Cardiac fibroblast (primary cell): ENCODE data around the gene OAT.

Experiments used
- DNase-seq, 2 donors: peaks; one replicate each; pipeline versions ENCODE4 v3.0.0 to v3.0.0-alpha.2; 2010; ENCODE audit warnings: low read depth in 2 of 2
- H3K4me3 ChIP-seq, 2 donors: replicated peaks in 1 of 2; 1 replicate in 1 of 2; 2 replicates in 1 of 2; pipeline ENCODE4 v1.5.1; 2011; ENCODE audit warnings: low read depth in 2 of 2, low read length in 2 of 2, mild to moderate bottlenecking in 2 of 2, moderate library complexity in 1 of 2
- CTCF ChIP-seq: IDR thresholded peaks from one replicate; pipeline ENCODE4 v1.5.1; 2011; ENCODE audit warnings: low read depth, mild to moderate bottlenecking, low read length, inconsistent platforms

OAT gene

GRCh38 chr10:124417895-124418725 lies 613 bp downstream of the OAT start:
- DNase-seq, result peak; percentile 62 to 72
- TF ChIP-seq CTCF, result no peak
- H3K4me3 ChIP-seq, result peak overlapping the region; percentile 75 to 82

GRCh38 chr10:124416733-124417132 lies 2.0 kb downstream of the OAT start:
- H3K4me3 ChIP-seq, result no peak overlapping the region
- TF ChIP-seq CTCF, result no peak
- DNase-seq, result peak; percentile 69 to 76

- no peak for TF ChIP-seq CTCF
- DNase-seq, result no peak
- H3K4me3 ChIP-seq, result no peak overlapping the region
Observed at GRCh38 chr10:124415210-124415609, 3.5 kb downstream of the OAT start.

- DNase-seq, result peak; percentile 18 to 86
- no peak overlapping the region for H3K4me3 ChIP-seq
- no peak for TF ChIP-seq CTCF
Observed at GRCh38 chr10:124414076-124414475, 4.6 kb downstream of the OAT start.

GRCh38 chr10:124409696-124410095 lies 9.0 kb downstream of the OAT start:
- no peak overlapping the region for H3K4me3 ChIP-seq
- no peak for DNase-seq
- no peak for TF ChIP-seq CTCF

- no peak for TF ChIP-seq CTCF
- no peak overlapping the region for H3K4me3 ChIP-seq
- no peak for DNase-seq
Observed at GRCh38 chr10:124408357-124408756, 10.4 kb downstream of the OAT start.

GRCh38 chr10:124407456-124407855 lies 11.3 kb downstream of the OAT start:
- DNase-seq, result no peak
- no peak overlapping the region for H3K4me3 ChIP-seq
- TF ChIP-seq CTCF, result no peak
